ENCODE results near the gene VPS37B. TPM values are rescaled to one million over a fixed set of nuclear protein-coding genes. Genes with fewer than 3 reads are reported as not detected.

VPS37B gene
- total RNA-seq, 2 experiments from 2014 or later = 17.8 to 18.4 TPM

GRCh38 chr12:122858591-122859302, 37.2 kb downstream of the VPS37B start:
- H3K4me3 Mint-ChIP-seq = no peak overlapping the region
- TF ChIP-seq CTCF (IDR thresholded peaks at IDR 0.05) = no peak
- ChIA-PET CTCF (interaction anchor here (0.8 to 5.7 kb wide), 11 partner anchors 10 to 121 kb away, joined by 3 to 87 read pairs (median 3); partner anchors contain the start of gene ABCB9), POLR2A (interaction anchor here (1.0 to 1.2 kb wide), 4 partner anchors 13 to 120 kb away, joined by 3 read pairs; no protein-coding TSS in a partner anchor)
- no peaks in the 10 kb centered on the region for H3K9me3 Mint-ChIP-seq
- H3K27me3 Mint-ChIP-seq = no peaks in the 10 kb centered on the region
- H3K36me3 Mint-ChIP-seq (ENCODE audit: low read depth) = peaks cover 1% of the 10 kb centered on the region
- H3K4me1 Mint-ChIP-seq (ENCODE audit: low read depth) = no peaks in the 10 kb centered on the region
- intact Hi-C loops (cut with micrococcal nuclease) = loop anchor here (2.0 kb wide), 1 partner anchor 98 kb away; no protein-coding TSS in a partner anchor
- ATAC-seq = no peak
- no peak for DNase-seq
- H3K27ac Mint-ChIP-seq = no peak overlapping the region

- Mint-ChIP-seq H3K27ac (no peak overlapping the region), H3K9me3 (no peaks in the 10 kb centered on the region), H3K4me3 (no peak overlapping the region), H3K27me3 (no peaks in the 10 kb centered on the region), H3K36me3 (ENCODE audit: low read depth) (peaks cover 1% of the 10 kb centered on the region), H3K4me1 (ENCODE audit: low read depth) (no peaks in the 10 kb centered on the region)
- DNase-seq (no peak), ATAC-seq (no peak)
- intact Hi-C loops (cut with micrococcal nuclease) = loop anchor here (2.0 kb wide), 1 partner anchor 99 kb away; no protein-coding TSS in a partner anchor
- ChIA-PET POLR2A (interaction anchor here (0.9 to 1.2 kb wide), 2 partner anchors 25 to 97 kb away, joined by 3 read pairs; no protein-coding TSS in a partner anchor), CTCF (interaction anchor here (0.9 to 5.7 kb wide), 3 partner anchors 64 to 96 kb away, joined by 3 to 87 read pairs (median 5); no protein-coding TSS in a partner anchor)
- TF ChIP-seq CTCF (IDR thresholded peaks at IDR 0.05) = no peak
Observed at GRCh38 chr12:122858171-122858570, 37.8 kb downstream of the VPS37B start.

- intact Hi-C loops (cut with micrococcal nuclease) = no loop called here
- ChIA-PET CTCF (interaction anchor here (0.9 to 5.7 kb wide), 4 partner anchors 63 to 95 kb away, joined by 4 to 87 read pairs (median 5); no protein-coding TSS in a partner anchor), POLR2A (interaction anchor here (0.9 to 1.2 kb wide), 2 partner anchors 24 to 99 kb away, joined by 3 read pairs; no protein-coding TSS in a partner anchor)
- Mint-ChIP-seq H3K4me1 (ENCODE audit: low read depth) (no peaks in the 10 kb centered on the region), H3K4me3 (no peak overlapping the region), H3K36me3 (ENCODE audit: low read depth) (peaks cover 1% of the 10 kb centered on the region), H3K27me3 (no peaks in the 10 kb centered on the region), H3K9me3 (no peaks in the 10 kb centered on the region), H3K27ac (no peak overlapping the region)
- no peak for TF ChIP-seq CTCF (IDR thresholded peaks at IDR 0.05)
- DNase-seq = no peak
- no peak for ATAC-seq
Observed at GRCh38 chr12:122856999-122857671, 38.8 kb downstream of the VPS37B start.

GRCh38 chr12:122855928-122856831, 39.7 kb downstream of the VPS37B start:
- no peaks in the 10 kb centered on the region for H3K27me3 Mint-ChIP-seq
- no peak for TF ChIP-seq CTCF (IDR thresholded peaks at IDR 0.05)
- intact Hi-C loops (cut with micrococcal nuclease) = no loop called here
- POLR2A ChIA-PET = interaction anchor here (0.5 to 0.9 kb wide), 3 partner anchors 20 to 110 kb away, joined by 3 to 5 read pairs (median 4); partner anchors contain the start of gene ABCB9
- CTCF ChIA-PET = interaction anchor here (1.1 to 1.7 kb wide), 3 partner anchors 62 to 100 kb away, joined by 4 to 5 read pairs (median 4); no protein-coding TSS in a partner anchor
- peaks cover 1% of the 10 kb centered on the region for H3K36me3 Mint-ChIP-seq (ENCODE audit: low read depth)
- H3K9me3 Mint-ChIP-seq = no peaks in the 10 kb centered on the region
- H3K4me1 Mint-ChIP-seq (ENCODE audit: low read depth) = no peaks in the 10 kb centered on the region
- DNase-seq = no peak
- no peak overlapping the region for H3K4me3 Mint-ChIP-seq
- H3K27ac Mint-ChIP-seq = no peak overlapping the region
- no peak for ATAC-seq

All from activated CD8-positive, alpha-beta T cell treated with anti-CD3 and anti-CD28 coated beads for 36 hours (primary cell).